ENCODE results near the gene TASP1.

DNA sequence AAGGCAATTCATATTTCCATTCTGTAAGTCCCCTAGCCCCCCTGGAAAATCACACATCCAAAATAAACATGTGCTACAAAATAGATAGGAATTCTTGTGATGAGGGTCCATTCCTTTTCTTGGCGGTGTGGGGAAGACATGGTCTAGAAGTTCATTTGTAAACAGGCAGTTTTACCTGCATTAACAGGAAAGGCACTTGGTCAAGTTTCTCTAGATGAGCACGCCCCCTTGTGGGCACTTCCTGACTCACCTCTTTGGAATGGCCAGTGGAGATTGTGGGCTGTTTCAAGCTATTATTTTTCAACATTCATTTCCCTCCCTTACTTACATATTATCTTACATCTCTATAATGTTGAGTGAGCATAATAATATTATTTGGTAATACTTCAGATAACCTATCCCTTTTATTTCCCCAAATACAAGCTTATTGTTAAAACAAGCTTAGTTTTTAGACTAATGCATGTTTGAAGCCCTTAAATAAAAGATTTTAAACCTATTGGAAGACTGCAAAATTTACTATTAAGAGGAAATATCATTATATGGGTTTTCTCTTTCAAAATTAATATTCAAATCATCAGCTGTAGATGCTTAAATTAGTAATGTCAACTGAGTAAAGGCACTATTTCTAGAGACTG, 92.1 kb downstream of the TASP1 start:
- TF ChIP-seq, protein P1, sequence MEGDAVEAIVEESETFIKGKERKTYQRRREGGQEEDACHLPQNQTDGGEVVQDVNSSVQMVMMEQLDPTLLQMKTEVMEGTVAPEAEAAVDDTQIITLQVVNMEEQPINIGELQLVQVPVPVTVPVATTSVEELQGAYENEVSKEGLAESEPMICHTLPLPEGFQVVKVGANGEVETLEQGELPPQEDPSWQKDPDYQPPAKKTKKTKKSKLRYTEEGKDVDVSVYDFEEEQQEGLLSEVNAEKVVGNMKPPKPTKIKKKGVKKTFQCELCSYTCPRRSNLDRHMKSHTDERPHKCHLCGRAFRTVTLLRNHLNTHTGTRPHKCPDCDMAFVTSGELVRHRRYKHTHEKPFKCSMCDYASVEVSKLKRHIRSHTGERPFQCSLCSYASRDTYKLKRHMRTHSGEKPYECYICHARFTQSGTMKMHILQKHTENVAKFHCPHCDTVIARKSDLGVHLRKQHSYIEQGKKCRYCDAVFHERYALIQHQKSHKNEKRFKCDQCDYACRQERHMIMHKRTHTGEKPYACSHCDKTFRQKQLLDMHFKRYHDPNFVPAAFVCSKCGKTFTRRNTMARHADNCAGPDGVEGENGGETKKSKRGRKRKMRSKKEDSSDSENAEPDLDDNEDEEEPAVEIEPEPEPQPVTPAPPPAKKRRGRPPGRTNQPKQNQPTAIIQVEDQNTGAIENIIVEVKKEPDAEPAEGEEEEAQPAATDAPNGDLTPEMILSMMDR (IDR thresholded peaks at IDR 0.05; ENCODE audit: poor library complexity, severe bottlenecking), result peak; percentile 83
- TF ChIP-seq EZH2 (IDR thresholded peaks at IDR 0.05; ENCODE audit: borderline replicate concordance, insufficient read depth, low read length, poor library complexity, severe bottlenecking), result no peak
- TF ChIP-seq MXI1 (conservative IDR thresholded peaks at IDR 0.05; ENCODE audit: poor library complexity, severe bottlenecking), result no peak
- TF ChIP-seq POLR2AphosphoS5 (IDR thresholded peaks at IDR 0.05), result no peak
- TF ChIP-seq EP300 (conservative IDR thresholded peaks at IDR 0.05; ENCODE audit: poor library complexity, severe bottlenecking), result no peak

Measured in neural cell (in vitro differentiated cells).